Gastrocnemius medialis (tissue), 4 donors: ENCODE data around the gene MPRIP.

Source experiments
- POLR2A ChIP-seq, 2 donors: fragments of 450-650 bp; IDR thresholded peaks; one replicate each; pipeline ENCODE4 v1.6.1; 2017; ENCODE audit warnings: antibody characterized with exemption in 2 of 2, mild to moderate bottlenecking in 2 of 2, moderate library complexity in 2 of 2
- TF ChIP-seq, protein P1 (sequence below), 5 experiments: fragments of 450-650 bp in 3 of 5; fragments of 200-600 bp in 2 of 5; sonication (generic) in 2 of 5; IDR thresholded peaks in 4 of 5; conservative IDR thresholded peaks in 1 of 5; 1 replicate in 4 of 5; 2 replicates in 1 of 5; pipeline ENCODE4 v1.5.1; 2016 to 2019; ENCODE audit warnings: antibody characterized with exemption in 5 of 5, mild to moderate bottlenecking in 3 of 5, moderate library complexity in 3 of 5

DNA sequence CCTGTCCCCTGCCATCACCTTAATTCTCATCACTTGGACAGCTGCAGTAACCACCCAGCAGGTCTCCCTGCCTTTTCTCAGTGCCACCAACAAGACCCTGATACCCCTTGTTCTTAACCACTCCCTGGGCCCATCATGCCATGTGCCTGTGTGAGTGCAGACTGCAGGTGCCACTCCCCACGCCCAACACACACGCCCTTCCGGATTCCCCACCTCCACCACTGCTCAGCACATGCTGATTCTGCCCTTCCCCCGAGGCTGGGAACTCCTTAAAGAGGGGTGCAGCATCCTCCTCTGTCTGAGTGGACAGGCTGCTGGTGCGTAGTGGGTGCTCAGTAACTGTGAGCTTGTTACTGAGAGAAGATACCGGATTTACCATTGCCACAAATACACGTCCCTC is 111.5 kb downstream of the MPRIP start:
- TF ChIP-seq, protein P1, sequence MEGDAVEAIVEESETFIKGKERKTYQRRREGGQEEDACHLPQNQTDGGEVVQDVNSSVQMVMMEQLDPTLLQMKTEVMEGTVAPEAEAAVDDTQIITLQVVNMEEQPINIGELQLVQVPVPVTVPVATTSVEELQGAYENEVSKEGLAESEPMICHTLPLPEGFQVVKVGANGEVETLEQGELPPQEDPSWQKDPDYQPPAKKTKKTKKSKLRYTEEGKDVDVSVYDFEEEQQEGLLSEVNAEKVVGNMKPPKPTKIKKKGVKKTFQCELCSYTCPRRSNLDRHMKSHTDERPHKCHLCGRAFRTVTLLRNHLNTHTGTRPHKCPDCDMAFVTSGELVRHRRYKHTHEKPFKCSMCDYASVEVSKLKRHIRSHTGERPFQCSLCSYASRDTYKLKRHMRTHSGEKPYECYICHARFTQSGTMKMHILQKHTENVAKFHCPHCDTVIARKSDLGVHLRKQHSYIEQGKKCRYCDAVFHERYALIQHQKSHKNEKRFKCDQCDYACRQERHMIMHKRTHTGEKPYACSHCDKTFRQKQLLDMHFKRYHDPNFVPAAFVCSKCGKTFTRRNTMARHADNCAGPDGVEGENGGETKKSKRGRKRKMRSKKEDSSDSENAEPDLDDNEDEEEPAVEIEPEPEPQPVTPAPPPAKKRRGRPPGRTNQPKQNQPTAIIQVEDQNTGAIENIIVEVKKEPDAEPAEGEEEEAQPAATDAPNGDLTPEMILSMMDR (IDR thresholded peaks at IDR 0.05 in 4 of 5, conservative IDR thresholded peaks at IDR 0.05 in 1 of 5), result no peak
- no peak for TF ChIP-seq POLR2A (IDR thresholded peaks at IDR 0.05)
